Activated T-cell treated with anti-CD3 and anti-CD28 coated beads for 24 hours (primary cell): ENCODE results near the gene LIFR.
"Not testable (repeated sequence)": the region's sequence is repeated elsewhere in the genome, so short reads cannot be mapped to it uniquely, and the experiment has no call there.

Experiments
- DNase-seq: peaks from one replicate; pipeline ENCODE4 v3.0.0-alpha.2; 2020; ENCODE audit warnings: low read depth

The LIFR gene

DNA sequence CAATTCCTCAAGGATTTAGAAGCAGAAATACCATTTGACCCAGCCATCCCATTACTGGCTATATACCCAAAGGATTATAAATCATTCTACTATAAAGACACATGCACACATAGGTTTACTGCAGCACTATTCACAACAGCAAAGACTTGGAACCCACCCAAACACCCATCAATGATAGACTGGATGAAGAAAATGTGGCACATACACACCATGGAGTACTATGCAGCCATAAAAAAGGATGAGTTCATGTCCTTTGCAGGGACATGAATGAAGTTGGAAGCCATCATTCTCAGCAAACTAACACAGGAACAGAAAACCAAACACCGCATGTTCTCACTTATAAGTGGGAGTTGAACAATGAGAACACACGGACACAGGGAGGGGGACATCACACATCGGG, 39.8 kb downstream of the LIFR start:
- DNase-seq: not testable (repeated sequence)

DNA sequence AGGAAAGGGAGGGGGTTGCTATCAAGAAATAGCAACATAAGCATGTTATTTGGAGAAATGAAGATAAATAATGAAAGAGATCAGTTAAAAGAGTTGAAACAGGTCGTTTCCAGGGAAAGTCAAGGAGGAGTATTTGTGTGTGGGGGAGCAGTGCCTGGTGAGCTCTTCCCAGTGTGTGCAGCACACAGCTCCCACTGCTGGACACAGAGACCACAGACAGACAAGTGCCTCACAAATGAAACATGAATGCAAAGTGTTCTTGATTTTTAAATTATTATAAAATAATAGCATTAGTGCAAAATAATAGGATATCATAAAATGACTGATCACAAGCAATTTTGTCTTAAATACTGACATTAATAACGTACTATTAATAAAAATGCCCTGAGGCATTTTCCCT, 40.8 kb downstream of the LIFR start:
- DNase-seq: no peak

DNA sequence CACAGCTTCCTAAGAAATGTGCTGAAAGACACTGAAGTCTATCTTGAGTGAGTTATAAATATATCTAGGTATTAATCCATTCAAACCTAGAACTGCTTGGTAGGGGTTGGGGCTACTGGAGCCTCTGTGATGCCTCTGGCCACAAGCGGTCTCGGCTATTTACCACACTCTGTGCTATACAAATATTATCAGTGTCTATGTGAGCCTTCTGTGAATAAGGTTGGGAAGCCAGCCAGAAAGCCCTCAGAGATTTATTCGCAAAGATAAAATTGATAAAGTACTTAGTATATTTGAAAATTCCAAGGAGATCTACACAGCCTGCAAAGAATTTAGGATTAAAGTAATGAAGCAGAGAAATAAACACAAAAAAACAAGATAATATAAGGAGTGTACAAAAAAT, 41.4 kb downstream of the LIFR start:
- DNase-seq: no peak

DNA sequence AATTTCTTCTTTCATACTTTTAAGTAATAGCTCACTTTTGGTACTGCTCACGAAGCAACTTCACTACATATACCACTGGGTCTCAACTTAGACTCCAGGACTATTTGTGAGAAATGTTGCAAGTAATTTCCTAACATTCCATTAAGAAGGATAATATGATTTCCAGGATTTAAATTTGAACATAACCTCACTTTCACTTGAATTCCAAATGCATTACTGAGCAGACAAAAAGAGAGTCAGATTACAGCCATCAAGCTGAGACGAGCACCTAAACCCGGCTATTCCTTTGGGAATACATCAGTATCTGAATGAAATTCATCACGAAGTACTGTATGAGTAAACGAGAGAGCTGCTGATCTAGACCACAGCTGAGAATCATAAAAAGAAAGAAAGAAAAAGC, 47.3 kb downstream of the LIFR start:
- no peak for DNase-seq

DNA sequence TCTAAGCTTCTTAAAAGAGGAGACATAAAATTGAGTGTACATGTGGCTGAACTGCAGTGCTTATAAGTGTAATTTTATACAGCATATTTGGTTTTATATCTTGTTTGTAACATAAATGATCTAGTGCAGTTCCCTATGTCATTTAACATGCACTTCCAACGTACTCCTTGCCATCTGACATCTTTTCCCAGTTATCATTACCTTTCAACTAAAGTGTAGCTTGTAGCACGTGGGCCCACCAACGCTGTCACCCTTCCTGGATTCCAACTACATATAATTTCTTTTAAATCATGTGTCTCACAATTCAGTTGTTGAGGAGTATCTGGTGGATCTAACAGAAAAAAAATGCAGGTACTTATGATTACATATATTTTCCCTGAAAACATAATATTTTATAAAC, 50.1 kb downstream of the LIFR start:
- DNase-seq: no peak

DNA sequence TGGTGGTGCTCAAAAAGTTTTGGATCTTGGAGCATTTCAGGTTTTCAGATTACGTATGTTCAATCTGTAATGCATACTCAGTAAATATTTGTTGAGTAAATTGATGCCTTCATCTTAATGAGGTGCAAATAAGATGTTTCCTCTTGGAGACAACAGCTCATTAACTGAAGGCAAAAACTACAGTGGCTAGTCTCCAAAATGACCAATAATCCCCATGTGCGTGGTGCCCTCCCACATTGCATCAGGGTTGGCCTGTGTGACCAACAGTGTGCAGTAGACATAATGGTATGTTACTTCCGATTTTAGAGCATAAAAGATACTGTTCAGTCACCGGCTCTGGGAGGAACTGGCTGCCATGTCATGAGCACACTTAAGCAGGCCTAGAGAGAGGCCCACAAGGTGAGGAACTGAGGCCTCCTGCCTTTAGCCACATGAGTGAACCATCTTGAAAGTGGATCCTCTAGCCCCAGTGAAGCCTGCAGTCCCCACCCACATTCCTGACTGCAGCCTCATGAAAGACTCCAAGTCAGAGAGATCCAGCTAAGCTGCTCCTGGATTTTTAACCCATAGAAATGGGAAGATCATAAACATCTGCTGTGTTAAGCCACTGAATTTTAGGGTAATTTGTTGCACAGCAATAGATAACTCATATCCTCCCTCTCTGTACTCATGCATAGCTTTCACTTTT, 55.7 kb downstream of the LIFR start:
- DNase-seq: no peak

DNA sequence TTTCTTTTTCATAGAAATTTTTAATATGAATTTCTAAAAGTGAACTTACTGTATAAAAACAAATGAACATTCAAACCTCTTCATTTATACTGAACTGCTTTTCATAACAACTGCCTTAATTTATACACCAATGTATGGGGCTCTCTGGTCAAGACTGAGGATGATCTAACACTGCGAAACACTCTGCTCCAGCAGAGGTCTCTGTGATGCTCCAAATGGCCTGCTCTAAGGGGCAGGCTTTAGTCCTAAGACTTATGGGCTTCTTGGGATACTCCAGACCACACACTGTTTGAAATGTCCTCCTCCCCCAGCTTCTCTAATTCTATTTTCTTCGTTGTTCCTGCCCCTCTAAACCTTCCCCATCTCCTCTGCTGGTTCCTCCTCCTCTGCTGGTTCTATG, 58.5 kb downstream of the LIFR start:
- DNase-seq: no peak

DNA sequence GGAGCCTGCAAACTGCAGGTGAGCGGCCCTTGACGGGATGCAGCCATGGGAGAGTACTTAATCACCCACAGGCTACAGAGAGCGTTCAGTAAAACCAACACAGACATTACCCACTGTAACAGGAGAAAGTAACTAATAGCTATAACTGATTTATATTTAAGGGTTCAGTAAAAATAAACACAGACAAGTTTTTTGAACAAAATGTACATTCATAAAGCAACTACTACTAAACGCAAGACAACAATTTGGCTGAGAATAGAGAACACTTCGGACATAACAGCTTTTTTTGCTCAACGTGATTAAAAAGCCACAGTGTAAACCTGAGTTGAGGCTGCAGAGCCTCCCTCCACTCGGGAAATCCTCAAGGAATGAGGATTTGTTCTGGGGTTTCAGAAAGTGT, 61.7 kb downstream of the LIFR start:
- DNase-seq: no peak

DNA sequence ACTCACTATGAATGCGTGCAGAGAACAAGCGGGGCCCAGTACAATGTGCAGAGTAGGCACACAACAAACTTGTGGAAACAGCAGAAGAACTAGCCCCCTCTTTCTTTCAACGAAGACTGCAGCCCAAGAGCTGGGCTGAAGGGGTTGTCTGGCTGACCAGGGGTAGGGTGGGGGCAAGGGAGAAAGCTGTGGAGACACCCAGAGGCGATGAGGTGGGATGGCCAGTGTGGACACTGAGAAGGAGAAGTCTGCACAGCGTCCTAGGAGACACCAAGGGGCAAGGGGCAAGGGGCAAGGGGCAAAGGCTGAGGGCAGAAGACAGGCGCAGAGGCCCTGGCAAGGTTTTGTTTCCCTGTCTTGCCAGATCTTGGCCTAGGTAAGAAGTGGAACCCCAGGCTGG, 62.3 kb downstream of the LIFR start:
- DNase-seq: no peak

DNA sequence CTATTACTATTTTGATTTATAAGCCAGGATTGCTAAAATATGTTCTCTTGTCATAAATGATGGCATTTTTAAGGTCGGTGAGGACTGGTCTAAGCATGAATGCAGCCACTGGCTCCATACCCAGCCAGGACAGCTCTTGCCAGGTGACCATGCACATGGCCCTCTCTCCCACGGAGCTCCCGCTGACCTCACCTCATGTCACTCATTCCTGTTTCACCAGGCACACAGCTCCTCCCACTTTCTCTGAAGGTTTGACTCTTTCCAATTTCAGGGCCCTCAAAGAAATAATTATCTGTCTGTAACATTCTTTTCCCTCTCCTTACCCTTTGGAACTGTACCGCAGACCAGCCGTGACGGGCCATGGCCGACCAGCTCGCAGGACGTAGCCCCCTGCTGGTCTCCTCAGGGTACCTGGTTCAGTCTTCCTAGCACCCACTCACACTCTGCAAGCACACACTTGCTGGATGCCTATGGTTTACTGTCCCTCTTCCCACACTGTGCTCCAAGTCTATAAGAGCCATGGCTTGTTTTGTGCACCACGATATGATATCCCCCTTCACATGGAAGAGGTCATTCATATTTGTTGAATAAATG, 72.5 kb downstream of the LIFR start:
- no peak for DNase-seq

DNA sequence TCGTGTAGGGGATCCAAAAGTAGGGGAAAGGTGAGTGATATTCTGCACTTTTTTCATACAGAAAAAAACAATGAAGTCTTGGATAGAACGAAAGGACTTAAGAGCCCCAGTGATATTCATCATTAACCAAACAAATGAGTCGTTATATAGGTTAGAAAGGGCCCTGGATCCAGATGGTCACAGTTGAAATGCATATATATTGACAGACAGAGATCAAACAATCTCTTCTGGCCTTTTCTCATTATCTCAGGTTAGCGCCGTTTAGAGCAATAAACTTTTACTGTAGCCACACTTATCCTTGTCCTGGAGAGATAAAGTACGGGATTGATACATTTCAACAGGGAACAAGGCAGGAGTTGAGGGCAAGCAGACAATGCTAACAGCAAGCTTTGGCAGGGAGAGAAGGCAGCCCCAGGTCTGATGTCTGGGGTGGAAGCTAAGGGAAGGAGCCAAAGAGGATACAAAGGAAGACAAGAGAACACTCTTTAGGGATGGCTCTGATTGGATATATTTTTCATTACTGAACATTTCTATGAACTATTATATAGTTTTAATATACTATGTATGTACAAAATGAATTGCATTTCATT, 77.0 kb downstream of the LIFR start:
- DNase-seq: no peak

DNA sequence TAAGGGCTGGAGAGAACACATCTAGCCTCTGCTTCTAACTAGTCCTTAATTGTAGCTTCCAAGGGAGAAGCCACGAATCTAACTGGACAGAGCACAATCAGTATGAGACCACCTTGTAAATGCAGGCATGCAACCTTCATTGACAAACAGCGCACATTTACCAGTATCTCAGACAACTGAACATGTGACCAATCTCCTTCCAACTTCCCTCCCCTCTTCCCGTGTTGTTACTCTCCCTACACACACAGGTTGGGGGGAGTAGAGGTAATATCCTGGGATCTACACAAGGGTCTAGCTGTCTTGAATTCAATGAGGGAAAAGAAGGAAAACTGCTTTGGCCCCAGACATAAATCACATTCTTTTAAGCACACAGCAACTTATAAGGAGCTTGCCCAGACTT, 77.6 kb downstream of the LIFR start:
- DNase-seq: no peak

DNA sequence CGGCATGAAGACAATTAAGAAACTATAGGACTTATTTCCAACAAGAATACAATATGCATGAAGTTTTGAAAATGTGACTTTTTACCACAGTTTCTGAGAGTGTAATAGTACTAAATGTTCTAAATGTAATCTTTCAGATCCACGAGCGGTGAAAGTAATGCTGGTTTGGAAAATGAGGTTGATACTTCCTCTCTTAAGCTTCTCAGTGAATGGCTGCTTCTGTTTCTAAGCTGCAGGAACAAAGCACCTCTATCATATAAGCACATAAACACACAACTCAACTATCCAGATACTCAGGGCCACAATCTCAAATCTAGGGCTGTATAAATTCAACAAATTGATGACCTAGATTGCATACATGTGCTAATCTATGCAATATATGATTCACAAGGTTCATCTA, 78.3 kb downstream of the LIFR start:
- no peak for DNase-seq

DNA sequence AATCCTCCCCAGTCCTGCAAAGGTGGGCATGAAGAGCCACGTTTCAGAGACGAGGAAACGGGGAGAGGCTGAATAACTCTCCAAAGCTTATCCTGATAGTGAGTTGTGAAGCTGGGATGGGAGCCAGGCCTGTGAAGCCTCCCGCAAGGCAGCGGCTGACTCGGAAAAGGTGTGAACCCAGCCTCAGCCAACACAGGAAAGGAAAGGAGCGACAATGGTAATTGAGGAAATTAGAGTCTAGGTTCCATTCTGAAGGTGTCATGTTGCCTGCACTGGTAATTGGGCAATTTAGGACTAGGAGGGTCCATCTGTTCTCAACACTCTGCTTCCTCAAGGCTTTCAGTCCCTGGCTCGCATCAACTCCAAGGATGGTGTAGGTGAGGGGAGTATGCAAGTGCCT, 83.4 kb downstream of the LIFR start:
- DNase-seq: no peak

DNA sequence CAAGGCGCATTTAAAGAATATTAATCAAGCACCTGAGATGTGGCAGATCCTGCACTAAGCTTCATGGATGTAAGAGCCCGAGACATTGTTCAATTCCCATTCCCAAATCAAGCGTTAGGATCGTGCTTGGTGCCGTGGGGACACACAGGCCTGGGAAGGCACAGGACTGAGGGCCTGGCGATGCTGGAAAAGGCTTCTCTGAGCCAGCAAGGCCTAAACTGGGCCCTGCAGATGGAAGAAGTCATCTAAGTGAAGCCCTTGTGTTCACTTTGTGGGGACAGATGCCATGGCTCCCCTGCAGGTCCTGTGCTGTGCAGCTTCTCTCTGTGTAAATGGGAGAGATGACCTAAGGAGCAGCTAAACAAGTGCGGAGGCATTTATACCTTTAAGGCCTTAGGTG, 83.9 kb downstream of the LIFR start:
- DNase-seq: no peak

DNA sequence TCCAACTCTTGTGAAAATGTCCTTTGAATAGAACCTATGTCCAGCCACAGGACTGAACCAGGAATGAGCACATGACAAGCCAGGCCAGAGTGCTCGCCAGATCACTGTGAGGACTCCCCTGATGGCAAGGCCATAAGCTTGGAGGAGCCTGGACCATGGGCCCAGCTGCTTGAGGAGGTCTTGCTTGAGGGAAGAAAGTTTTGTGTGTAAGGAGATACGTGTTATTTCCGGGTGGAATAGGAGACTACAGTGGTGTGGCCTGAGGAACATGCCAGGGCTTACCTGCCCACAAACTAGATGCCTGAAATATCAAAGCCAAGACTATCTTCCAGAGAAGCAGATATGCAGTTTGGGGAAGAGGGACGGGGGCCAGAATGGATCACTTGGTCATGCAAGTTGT, 84.7 kb downstream of the LIFR start:
- no peak for DNase-seq

DNA sequence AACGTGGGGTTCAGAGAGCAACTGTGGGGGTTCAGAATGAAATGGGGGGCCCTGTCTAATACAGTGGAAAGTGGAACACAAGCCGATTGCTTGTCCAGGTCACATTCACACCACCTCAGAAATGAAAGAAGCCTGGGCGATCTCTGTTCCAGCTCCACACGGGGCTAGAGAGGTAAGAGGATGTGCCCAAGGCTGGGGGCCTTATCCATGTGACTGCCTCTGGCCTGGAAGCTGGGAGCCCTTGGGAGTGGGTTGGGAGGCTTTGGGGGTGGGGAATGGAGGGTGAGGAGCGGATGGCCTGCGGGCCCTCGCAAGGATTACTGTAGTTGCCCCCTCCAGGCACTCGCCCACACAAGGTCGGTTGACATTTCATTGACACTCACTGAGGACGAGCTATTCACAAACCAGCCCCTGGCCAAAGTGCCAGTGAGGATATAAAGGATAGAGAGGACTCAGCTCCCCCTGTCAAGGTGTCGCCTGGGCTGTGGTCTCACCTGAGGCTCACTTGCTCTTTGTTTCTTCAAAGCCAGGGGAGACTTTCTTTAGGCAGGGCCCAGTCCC, 86.7 kb downstream of the LIFR start:
- DNase-seq: no peak

DNA sequence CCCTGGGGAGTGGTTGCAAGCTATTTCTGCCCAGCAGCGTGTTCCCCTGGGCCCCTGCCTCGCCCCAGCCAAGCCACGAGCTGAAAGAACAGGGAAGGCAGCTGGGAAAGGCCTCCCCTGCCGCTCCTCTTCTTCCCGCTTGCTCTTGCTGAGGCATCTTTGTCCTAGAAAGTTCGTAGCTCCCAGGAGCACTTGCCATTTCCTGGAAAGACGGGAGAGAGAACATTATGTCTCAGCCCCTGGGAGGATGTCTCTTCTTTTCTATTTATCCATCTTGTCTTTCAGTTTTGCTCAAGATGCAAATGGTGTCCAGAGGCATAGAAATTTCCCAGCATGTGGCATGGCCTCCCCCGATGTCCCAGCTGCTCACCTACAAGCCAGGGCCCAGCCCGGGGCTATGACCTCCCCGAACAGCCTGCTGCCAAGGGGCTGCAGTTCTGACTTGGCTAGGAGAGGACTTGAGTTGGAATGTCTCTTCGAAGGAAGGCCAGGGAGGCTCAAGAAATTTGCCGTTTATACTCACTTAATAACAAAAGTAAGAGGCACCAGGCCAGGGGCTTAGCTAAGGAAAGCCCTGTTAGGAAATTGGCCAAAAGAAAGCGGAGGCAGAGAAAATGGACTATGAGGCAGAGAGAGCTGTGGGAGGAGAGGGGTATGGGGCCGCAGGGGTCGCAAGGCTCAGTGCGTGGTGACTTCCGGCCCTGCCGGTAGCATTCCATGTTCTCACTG, 87.3 kb downstream of the LIFR start:
- DNase-seq: no peak

DNA sequence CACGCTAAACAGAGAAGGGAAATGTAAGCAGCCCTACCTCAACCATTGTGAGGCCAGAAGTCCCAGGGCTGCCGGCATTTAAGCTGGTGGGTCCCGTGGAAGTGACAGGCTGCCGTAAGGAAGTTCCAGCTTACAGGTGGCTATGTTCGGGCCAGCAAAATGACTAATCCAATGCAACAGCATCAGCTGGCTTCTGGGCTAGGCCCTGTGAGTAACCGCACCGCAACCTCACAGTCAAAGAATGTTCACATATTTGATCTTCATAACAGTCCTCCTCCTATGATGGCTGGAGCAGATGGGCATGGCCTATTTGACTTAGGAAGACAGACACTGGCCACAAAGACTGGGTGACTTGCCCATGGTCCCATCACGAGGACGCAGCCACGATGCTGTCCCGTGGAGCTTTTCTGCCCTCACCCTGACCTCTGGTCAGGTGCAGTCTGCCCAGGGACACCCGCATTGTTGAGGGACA, 88.2 kb downstream of the LIFR start:
- no peak for DNase-seq

DNA sequence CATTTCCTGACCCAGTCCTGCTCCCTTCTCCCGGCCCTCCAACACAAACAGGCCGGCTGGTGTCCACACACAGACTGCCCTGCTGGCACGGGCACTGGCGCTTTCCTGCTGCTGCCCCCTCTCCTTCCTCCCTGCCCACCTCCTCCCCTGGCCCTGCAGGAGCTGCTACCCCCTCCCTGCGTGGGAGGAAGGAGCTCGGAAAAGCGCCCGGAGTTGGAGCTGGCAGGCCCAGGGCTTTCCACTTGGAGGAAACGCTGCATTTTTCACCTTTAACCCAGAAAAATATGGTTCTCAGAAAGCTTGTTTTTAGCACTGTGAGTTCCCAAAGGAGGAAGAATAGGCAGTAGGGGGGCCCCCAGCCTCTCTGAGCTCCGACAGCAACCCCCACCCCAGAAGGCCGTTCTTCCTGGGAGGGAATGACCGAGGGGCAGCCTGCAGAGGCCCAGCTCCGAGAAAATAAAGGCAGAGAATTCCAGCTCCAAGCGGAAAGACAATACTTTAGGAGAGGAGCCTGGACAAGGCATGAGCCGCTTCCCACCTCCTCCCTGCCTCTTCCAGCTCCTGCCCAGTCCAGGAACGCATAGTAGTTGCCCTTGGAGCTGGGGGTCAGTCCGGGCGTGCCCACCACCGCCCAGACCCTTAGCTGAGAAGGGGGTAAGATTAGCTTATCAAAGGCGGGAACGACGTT, 88.9 kb downstream of the LIFR start:
- no peak for DNase-seq

DNA sequence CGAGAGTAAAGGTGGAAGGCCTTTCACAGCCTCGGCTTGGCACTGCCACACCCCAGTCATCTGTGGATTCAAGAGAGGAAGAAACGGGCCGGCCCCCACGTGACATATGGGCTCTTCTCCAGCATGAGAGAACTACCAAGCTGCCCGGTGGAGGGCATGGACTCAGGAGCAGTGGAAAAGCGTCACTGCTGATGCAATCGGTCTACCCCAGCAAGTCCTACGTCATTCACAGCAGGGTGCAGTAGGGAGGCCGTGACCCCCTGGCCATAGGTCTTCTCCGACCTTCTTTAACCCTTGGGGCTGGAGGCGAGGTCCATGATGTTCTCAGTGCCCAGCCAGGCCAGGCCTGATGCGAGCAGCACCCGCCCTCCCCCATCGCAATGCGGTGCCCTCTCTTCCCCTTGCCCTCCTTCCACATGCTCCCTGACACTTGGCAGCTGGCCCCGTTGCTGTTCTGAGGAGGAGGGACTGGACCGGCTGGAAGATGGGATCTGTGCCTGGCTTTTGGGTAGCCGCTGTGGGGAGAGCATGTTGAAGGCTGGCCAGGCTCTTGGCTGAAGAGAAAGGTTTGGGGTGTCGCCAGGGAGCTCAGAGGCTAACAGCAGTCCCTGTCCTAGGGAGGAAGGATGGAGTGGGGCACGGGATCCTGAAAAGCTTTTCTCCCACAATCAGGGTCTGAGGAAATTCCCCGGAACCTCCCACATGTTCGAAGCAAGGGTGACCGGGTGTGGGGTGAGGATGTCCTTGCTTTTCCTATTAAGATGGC, 89.8 kb downstream of the LIFR start:
- no peak for DNase-seq
